ENCODE results near the gene ALOX15. TPM values are rescaled to one million over a fixed set of nuclear protein-coding genes. Genes with fewer than 3 reads are reported as not detected.
"Not testable (repeated sequence)": the region's sequence is repeated elsewhere in the genome, so short reads cannot be mapped to it uniquely, and the experiment has no call there.

The ALOX15 gene
- total RNA-seq, 1 donor from 2014 or later = 0.32 TPM

- no peak for ATAC-seq
Measured at GRCh38 chr17:4617590-4618351, 23.7 kb downstream of the ALOX15 start.

GRCh38 chr17:4617090-4617489, 24.4 kb downstream of the ALOX15 start:
- ATAC-seq = no peak

GRCh38 chr17:4616476-4616875, 25.0 kb downstream of the ALOX15 start:
- no peak for ATAC-seq

GRCh38 chr17:4610656-4611055, 30.8 kb downstream of the ALOX15 start:
- no peak for ATAC-seq

DNA sequence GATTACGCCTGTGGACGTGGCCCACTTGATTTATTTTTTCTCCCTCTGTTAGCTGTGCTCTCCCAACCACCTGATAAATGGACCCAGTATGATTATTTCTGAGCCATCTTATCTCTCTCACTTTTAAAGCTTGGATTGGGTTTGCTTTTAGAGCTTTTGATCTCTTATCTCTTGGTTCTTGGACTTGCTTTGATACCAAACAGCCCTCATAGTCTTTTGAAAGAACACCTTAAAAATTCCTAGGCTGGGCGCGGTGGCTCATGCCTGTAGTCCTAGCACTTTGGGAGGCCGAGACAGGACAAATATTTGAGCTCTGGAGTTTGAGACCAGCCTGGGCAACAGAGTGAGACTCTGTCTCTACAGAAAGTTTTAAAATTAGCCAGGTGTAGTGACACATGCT, 31.3 kb downstream of the ALOX15 start:
- ATAC-seq = no peak

- no peak for ATAC-seq
Measured at GRCh38 chr17:4609761-4610160, 31.7 kb downstream of the ALOX15 start.

- no peak for ATAC-seq
Measured at GRCh38 chr17:4607773-4608187, 33.7 kb downstream of the ALOX15 start.

DNA sequence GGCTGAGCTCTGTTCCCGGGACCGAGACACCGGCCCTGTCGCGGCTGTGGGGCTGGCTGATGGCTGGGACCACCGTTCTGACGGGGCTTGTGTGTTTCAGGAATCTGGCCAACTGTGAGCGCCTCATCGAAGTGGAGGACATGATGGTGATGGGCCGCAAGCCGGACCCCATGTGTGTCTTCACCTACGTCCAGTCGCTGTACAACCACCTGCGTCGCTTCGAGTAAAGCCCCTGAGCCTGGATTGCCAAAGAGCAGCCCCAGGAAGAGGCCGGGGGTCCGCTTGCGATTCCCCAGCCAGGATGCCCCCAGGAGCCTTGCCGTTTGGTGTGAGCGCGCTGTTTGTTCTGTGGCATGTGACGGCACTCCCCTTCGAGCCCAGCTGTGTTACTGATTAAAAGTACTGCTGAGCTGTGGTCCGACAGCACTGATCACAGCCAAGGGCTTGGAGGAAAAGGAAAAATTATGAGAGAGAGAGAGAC, 34.2 kb downstream of the ALOX15 start:
- ATAC-seq = no peak

DNA sequence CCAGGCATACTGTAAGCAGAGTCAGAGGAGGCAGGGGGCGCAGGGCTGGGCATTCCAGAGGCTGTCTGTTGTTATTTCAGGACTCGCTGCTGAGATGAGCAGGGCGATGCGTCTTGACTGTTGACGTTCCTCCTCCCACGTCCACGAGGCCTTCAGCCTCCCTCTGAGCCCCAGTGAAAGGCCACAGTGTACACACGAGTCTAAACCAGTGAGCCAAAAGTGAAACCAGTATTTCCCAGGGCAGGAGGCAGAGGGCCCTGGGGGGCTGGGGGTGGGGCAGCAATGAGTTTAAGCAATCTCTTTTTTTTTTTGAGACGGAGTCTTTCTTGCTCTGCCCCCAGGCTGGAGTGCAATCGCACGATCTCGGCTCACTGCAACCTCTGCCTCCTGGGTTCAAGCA, 35.7 kb downstream of the ALOX15 start:
- ATAC-seq = no peak

GRCh38 chr17:4604736-4605135, 36.7 kb downstream of the ALOX15 start:
- ATAC-seq = not testable (repeated sequence)

DNA sequence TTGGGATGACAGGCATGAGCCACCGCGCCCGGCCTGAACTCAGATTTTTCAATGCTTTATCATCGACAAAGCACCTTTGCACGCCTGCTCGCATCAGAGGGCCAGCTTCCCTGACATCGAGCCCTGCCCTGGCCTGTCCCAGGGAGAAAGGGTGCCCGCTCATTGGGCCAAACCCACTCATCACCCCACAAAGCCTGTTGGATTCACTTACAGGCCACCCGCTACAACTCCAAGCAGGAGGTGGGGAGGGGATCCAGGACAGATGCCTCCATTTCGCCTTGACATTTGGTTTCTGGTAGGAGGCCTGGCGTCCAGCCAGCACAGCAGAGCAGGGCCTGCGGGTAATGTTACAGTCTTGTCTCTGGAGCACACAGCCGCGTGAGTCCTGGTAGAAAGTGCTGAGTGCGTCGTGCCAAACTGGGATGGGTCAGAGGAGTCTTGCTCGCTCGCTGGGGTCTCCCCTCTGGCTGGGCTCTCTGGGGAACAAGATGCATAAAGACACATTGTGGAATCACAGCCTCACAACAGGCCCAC, 37.3 kb downstream of the ALOX15 start:
- peak; percentile 32 for ATAC-seq

DNA sequence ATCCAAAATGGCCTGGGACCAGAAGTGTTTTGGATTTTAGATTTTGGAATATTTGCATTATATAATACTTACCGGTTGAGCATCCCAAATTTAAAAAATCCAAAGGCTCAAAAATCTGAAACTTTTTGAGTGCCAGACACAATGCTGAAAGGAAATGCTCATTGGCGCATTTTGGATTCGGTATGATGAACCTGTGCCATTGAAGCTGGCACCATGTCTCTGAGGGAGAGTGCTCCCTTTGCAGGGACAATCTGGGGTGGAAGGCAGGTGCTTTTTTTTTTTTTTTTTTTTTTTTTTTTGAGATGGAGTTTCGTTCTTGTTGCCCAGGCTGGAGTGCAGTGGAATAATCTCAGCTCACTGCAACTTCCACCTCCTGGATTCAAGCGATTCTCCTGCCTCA, 39.4 kb downstream of the ALOX15 start:
- no peak for ATAC-seq

DNA sequence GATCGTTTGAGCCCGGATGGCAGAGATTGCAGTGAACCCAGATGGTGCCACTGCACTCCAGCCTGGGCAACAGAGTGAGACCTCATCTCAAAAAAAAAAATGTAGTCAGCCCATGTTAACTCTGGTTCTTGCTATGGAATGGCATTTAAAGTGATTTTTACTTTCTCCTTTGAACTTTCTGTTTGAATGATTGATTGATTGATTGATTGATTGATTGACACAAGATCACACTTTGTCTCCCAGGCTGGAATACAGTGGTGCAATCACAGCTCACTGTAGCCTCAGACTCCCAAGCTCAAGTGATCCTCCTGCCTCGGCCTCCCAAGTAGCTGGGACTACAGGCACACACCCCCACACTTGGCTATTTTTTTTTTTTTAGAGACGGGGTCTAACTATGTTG, 40.2 kb downstream of the ALOX15 start:
- ATAC-seq = no peak

GRCh38 chr17:4600563-4600962, 40.9 kb downstream of the ALOX15 start:
- no peak for ATAC-seq

DNA sequence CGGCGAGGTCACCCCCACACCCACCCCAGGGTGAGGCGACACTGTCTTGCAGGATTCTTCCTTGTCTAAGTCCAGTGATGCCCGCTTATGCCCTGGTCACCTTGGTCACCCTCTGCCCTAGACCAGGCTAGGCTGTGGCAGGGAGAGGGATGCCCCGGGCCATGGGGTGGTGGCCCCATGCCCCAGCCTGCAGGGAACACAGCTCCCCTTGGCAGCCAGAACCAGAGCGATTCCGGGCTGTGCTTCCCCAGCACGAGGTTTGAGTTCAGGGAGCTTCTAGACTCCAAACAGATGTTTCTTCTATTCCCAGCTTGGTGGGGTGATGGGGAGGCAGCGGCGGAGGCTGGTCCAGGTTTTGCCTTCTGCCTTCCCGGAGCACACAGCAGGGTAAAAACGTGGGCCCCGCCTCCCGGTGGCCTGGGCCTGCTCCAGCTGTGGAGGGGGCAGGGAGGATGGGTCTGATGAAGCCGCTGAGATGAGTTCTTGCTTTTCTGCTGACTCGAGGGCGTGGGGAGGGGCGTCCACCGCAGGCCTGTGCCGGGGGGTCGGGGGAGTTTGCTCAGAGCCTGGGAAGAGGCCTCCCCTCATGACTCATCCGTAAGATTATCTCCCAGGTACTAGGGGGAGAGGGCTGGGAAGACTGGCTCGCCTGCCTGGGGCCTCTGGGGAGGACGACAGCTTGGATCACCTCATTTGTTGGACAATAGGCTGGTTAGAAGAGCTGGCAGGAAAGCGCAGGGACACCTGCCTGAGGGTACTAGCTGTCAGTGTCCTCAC, 41.8 kb downstream of the ALOX15 start:
- peak; percentile 29 for ATAC-seq

DNA sequence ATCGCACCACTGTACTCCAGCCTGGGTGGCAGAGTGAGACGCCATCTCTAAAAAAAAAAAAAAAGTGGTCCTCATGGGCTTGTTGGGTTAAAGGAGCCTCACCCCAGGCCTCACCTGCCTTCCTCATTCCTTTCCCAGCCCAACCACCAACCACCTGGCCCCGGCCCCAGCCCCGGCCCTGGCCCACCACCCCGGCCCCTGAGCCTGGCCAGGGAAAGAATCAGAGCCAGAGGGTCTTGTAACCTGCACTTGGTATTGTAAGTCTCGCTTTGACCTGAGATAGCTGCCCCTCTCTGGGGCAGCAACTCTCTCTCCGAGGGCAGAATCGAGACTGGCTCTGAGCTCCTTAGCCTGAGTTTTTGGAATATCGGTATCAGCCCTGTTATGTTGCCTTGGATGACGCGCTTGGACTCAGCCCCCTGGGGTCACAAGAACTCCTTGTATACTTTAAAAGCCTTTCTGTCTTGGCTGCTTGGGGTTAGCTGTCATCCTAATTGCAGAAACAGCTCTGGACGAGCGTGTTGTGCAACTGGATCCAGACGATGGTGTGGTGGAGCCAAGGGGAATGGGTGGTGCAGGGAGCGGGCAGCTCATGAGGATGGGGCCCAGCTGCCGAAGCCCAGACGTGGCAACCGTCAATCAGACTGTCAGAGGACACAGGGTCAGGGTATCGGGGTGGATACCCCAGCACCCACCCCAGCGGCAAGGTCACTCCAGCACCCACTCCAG, 42.5 kb downstream of the ALOX15 start:
- peak; percentile 16 for ATAC-seq

DNA sequence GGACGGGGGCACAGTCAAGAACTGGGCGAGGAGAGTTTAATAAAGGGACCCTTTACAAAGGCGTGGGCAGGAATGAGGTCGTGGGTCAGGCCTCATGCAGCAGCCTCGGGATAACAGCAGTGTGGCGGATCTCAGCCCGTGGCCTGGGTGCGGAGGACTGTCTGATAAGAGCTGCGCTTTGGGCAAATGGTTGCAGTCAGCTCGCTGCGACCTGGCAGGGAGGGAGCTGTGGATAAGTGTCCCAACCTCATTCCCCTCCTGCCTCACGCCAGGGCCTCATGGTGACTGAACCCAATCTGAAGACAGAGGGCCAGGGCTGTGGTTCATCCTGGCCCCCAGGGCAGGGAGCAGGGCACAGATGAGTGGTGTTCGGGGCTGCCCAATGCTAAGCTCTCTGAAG, 43.5 kb downstream of the ALOX15 start:
- no peak for ATAC-seq

- no peak for ATAC-seq
Measured at GRCh38 chr17:4596636-4597380, 44.7 kb downstream of the ALOX15 start.

DNA sequence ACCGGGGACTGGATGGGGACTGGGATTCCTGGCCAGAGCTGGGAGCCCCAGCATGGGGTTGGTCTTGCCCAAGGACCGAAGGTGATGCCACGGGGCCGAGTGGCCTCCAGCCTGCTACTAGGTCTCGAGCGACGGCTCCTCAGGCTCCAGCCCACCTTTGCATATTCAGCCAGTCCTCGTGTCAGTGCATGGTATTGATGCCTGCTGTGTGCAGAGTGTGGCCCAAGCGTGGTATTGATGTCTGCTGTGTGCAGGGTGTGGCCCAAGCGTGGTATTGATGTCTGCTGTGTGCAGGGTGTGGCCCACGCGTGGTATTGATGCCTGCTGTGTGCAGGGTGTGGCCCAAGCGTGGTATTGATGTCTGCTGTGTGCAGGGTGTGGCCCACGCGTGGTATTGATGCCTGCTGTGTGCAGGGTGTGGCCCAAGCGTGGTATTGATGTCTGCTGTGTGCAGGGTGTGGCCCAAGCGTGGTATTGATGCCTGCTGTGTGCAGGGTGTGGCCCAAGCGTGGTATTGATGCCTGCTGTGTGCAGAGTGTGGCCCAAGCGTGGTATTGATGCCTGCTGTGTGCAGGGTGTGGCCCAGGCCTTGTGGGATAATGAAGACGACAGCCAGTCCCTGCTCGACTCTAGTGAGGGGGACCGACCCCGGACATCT, 45.7 kb downstream of the ALOX15 start:
- ATAC-seq = not testable (repeated sequence)

- ATAC-seq = no peak
Measured at GRCh38 chr17:4594931-4595684, 46.4 kb downstream of the ALOX15 start.

GRCh38 chr17:4594406-4594805, 47.1 kb downstream of the ALOX15 start:
- no peak for ATAC-seq
